Hematopoietic multipotent progenitor cell (in vitro differentiated cells): Measurements from ENCODE around the gene LSMEM2. TPM values are rescaled to one million over a fixed set of nuclear protein-coding genes. Genes with fewer than 3 reads are reported as not detected.

ENCODE experiments used
- DNase-seq, 3 donors: peaks; one replicate each; pipeline ENCODE4 v3.0.0-alpha.2; 2011 to 2015; ENCODE audit warnings: low read depth in 2 of 3, low spot score in 2 of 3
- total RNA-seq: library from RNA; depleted of rRNA; stranded (reverse); fragments of >200 nt; gene quantifications from one replicate; pipeline ENCODE4 v1.2.3, GENCODE V29; 2012

Gene LSMEM2
- total RNA-seq, 1 donor: not detected

DNA sequence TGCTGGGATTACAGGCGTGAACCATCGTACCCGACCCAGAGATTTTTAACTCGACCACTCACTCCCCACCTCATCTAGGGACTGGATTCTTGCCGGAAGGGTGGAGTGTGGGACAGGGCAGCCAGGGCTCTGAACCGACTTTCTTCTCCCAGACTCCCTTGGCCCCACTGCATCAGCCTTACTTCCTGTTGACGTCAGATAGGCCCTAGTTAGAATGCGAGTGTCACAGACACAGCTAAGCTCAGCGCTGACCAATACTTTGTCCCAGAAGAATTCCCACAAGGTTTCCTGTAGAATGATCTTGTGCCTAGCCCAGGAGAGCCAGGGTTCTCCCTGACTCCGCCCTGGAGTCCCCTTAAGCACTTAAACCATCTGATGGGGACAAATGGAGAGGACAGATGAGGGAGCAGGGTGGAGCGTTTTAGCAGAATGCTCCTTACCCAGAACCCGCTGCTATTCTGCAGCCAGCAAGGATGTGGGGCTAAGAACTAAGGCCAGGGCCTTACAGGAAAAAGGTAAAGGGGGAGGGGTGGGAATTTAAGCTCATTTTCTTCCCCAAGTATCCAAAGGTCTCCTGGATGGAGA lies 54.9 kb downstream of the LSMEM2 start:
- no peak for DNase-seq

DNA sequence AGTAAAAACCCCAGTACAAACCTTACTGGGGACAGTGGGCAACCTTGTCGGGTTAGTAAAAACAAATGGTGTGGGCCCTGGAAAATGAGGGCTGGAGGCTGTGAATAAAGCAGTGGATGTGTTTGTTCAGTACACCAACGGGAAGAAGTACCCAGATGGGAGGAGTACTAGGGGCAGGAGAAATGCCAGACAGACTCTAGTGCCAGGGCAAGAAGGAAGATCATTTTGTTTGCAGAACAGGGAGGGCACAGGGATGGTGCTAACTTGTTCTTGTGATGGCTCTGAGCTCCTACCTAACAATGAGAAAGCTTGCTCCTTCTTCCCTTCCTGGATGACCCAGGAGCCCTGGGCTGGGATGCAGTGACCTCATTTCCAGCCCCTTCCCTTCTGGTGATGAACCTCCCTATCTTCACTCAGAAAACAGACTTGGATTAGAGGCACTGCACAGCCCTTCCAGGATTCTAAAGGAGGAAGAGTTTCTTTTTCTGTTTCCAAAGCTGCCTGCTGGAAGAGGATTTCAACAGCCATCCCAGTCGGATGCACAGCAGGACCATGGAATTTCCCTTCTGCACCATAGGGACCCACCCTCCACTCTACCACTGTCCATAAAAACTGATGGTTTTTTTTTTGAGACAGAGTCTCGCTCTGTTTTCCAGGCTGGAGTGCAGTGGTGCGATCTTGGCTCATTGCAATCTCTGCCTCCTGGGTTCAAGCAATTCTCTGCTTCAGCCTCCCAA lies 55.6 kb downstream of the LSMEM2 start:
- no peak for DNase-seq

DNA sequence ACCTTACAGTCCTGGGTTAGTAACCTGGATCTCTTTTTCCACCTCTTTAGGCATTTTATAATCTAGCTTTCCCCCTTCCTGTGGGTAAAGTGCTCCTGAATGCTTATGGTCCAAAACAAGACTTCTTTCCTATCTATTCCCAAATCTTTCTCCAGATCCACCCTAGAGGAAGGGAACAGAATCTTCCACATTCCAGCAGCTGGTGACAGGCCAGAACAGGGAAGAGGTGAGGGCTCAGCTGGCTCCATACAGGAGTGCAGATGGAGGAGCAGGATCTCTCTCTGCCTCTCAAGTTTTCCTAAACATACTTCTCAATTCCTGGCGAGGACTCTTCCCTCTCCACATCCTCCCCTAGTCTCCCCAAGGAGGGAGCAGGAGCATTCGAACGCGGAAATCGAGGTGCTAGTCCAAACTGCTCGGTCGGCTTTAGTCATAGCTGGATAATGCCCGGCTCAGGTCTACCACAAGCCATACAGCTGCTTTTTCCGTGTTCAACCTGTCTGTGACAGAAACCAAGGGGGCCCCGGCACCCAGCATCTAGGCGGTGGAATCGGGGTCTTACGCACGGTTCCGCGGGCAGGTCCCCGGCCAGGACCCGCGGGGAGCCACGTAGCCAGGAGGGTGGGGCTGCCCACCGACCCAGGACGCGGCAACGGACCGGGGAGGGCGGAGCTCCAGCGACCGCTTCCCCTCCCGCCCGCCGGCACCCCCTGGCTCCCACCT lies 57.7 kb downstream of the LSMEM2 start:
- no peak for DNase-seq

DNA sequence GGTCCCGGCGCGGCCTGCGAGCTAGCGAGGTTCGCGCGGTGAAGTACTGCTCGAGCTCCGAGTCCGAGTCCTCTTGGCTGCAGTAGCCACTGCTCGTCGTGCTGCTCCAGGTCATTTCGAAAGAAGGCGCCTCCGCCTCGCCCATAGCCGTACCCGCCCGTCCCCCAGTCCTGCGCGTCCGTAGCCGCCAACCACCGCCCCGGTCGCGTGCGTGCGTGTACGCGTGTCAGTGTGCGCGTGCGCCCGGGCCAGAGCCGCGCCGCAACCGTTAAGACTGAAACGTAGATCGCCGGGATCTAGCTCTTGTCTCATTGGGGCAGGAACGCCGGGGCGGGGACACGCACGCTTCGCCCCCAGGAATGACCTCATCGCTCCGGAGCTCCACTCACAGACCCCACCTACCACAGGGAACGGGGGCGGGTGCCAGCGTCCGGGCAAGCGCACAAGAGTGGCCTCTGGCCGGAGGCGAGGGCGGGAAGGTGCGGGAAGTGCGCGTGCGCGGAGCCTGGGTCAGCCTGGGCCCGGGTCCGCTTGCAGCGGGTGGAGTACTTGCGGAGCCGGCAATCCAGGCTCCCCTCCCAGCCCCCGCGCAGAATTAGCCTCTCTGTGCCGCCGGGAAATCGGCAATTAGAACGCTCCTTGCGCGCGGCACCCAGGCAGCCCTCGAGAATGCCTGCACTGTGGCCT lies 58.4 kb downstream of the LSMEM2 start:
- peak; percentile 84 to 98 (median 98) for DNase-seq

Other genes with a start within 250 kb of the LSMEM2 start
- 267 TPM for gene RBM5, start 190.2 kb upstream of the LSMEM2 start, total RNA-seq
- gene SEMA3F, start 123.8 kb upstream of the LSMEM2 start, total RNA-seq: 1.1 TPM
- gene GNAT1, start 87.5 kb upstream of the LSMEM2 start, total RNA-seq: not detected
- under 0.01 TPM for gene SLC38A3, start 73.8 kb upstream of the LSMEM2 start, total RNA-seq
- 596 TPM for gene GNAI2, start 42.9 kb upstream of the LSMEM2 start, total RNA-seq
- 0.54 TPM for gene SEMA3B, start 9.9 kb upstream of the LSMEM2 start, total RNA-seq
- 77.8 TPM for gene IFRD2, start 13.3 kb downstream of the LSMEM2 start, total RNA-seq
- gene HYAL3, start 20.3 kb downstream of the LSMEM2 start, total RNA-seq: 44.7 TPM
- gene NAA80, start 20.3 kb downstream of the LSMEM2 start, total RNA-seq: 88.6 TPM
- gene HYAL1, start 24.5 kb downstream of the LSMEM2 start, total RNA-seq: 0.27 TPM
- gene HYAL2, start 43.7 kb downstream of the LSMEM2 start, total RNA-seq: 39.9 TPM
- 28.8 TPM for gene TUSC2, start 49.1 kb downstream of the LSMEM2 start, total RNA-seq
- gene RASSF1, start 61.7 kb downstream of the LSMEM2 start, total RNA-seq: 217 TPM
- gene ZMYND10, start 66.6 kb downstream of the LSMEM2 start, total RNA-seq: 3.8 TPM
- 39.9 TPM for gene NPRL2, start 71.7 kb downstream of the LSMEM2 start, total RNA-seq
- 57.6 TPM for gene CYB561D2, start 71.8 kb downstream of the LSMEM2 start, total RNA-seq
- gene TMEM115, start 80.4 kb downstream of the LSMEM2 start, total RNA-seq: 49.3 TPM
- 1.1 TPM for gene CACNA2D2, start 224.5 kb downstream of the LSMEM2 start, total RNA-seq